Measurements from ENCODE around the gene TRIO. TPM values are rescaled to one million over a fixed set of nuclear protein-coding genes. Genes with fewer than 3 reads are reported as not detected.

TRIO gene
- total and polyA plus RNA-seq, 4 donors = 22.0 to 374 (median 191) TPM

DNA sequence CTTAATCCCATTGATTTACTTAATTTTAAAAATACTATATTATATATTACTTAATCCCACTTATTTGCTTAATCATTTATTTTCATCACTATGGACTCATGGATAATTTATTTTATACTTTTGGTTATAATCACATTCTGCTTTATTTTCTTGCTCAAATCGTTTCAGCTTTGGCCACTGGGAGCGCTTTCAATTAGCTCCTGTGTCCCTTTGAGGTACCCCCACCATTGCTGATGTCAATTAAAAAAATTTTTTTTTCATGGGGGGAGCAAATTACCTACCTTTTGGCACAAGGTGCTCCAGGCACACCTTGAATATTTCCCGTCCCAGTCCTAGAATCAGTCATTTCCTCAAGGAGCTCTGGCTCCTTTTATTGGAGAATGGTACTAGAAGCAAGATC is 1.4 kb upstream of the TRIO start:
- intact Hi-C loops (cut with DNase I) = loop anchor here (5.0 kb wide), 3 partner anchors 34 to 126 kb away; no protein-coding TSS in a partner anchor
- no peak overlapping the region for H3K4me3 ChIP-seq (ENCODE audit: low read length in 2 of 2)
- DNase-seq = no peak
- H3K9me3 ChIP-seq (ENCODE audit: control insufficient read depth, low read length) = no peaks in the 10 kb centered on the region
- ATAC-seq (ENCODE audit: low FRiP score) = no peak
- no peaks in the 10 kb centered on the region for H3K36me3 ChIP-seq (ENCODE audit: control insufficient read depth in 1 of 2, insufficient read depth in 2 of 2, low read length in 1 of 2)
- H3K4me1 ChIP-seq (ENCODE audit: control insufficient read depth in 1 of 2, insufficient read depth in 2 of 2, low read length in 2 of 2) = no peaks in the 10 kb centered on the region
- H3K27ac ChIP-seq (ENCODE audit: low read depth in 1 of 2, low read length in 2 of 2) = no peak overlapping the region
- WGBS, 2 donors = 90 to 96% methylated on average over 3 of the region's 3 CpGs
- no peaks in the 10 kb centered on the region for H3K27me3 ChIP-seq (ENCODE audit: control insufficient read depth in 1 of 2, insufficient read depth in 2 of 2, low read length in 1 of 2)

DNA sequence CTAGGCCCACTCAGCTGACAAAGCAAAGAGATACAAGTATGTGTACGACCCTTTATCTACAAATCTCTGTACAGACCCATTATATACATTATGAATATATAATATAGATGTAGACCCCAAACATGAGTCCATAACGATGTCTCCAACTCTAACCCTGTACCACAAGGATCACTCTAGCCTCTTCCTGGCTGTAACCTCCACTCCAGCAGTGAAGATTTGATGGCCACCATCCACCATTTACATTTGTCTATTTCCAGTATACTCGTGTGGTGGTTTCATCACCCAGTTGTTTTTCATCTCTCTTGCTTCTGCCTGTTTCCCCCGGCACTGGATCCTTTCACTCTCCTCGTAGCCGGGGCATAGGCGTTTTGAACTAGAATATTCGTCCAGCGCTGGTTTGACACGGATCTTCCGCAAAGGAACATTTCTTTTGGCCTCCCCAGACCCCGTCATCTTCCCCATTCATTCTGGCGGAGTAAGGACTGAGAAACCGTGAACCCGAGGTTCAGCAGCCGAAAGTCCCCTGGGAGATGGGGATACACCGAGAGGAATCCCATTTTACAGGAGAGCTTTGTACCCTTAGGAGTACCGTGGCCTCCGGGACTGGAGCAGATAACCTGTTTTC is 828 bp upstream of the TRIO start:
- peak overlapping the region in 1 of 2 donors; percentile 82 for H3K27ac ChIP-seq (ENCODE audit: low read depth in 1 of 2, low read length in 2 of 2)
- DNase-seq (no peak), ATAC-seq (ENCODE audit: low FRiP score) (no peak)
- no peaks in the 10 kb centered on the region for H3K36me3 ChIP-seq (ENCODE audit: control insufficient read depth in 1 of 2, insufficient read depth in 2 of 2, low read length in 1 of 2)
- no peaks in the 10 kb centered on the region for H3K27me3 ChIP-seq (ENCODE audit: control insufficient read depth in 1 of 2, insufficient read depth in 2 of 2, low read length in 1 of 2)
- H3K4me1 ChIP-seq (ENCODE audit: control insufficient read depth in 1 of 2, insufficient read depth in 2 of 2, low read length in 2 of 2) = peaks cover 0 to 3% of the 10 kb centered on the region in 2 donors
- 11 to 17% methylated on average over 19 of the region's 19 CpGs for WGBS, 2 donors
- H3K4me3 ChIP-seq (ENCODE audit: low read length in 2 of 2) = peak overlapping the region; percentile 64 to 75
- intact Hi-C loops (cut with DNase I) = loop anchor here (5.0 kb wide), 3 partner anchors 35 to 125 kb away; no protein-coding TSS in a partner anchor
- no peaks in the 10 kb centered on the region for H3K9me3 ChIP-seq (ENCODE audit: control insufficient read depth, low read length)

DNA sequence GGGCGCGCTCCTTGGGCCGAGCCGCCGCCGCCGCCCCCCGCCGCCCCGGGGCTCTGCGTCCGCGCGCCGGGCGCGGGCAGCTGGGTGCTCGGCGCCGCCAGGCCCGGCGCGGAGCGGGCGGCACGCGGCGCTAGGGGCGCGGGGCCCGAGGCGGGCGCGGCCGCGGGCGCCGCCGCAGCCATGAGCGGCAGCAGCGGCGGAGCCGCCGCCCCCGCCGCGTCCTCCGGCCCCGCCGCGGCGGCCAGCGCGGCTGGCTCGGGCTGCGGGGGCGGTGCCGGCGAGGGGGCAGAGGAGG is 351 bp downstream of the TRIO start:
- peak overlapping the region; percentile 64 to 75 for H3K4me3 ChIP-seq (ENCODE audit: low read length in 2 of 2)
- H3K36me3 ChIP-seq (ENCODE audit: control insufficient read depth in 1 of 2, insufficient read depth in 2 of 2, low read length in 1 of 2) = no peaks in the 10 kb centered on the region
- H3K27ac ChIP-seq (ENCODE audit: low read depth in 1 of 2, low read length in 2 of 2) = peak overlapping the region; percentile 78 to 81
- peaks cover 0 to 6% of the 10 kb centered on the region in 2 donors for H3K4me1 ChIP-seq (ENCODE audit: control insufficient read depth in 1 of 2, insufficient read depth in 2 of 2, low read length in 2 of 2)
- DNase-seq = no peak
- intact Hi-C loops (cut with DNase I) = loop anchor here (5.0 kb wide), 3 partner anchors 36 to 124 kb away; no protein-coding TSS in a partner anchor
- ATAC-seq (ENCODE audit: low FRiP score) = no peak
- 0 to 1% methylated on average over 14 to 59 of the region's 59 CpGs for WGBS, 2 donors
- H3K27me3 ChIP-seq (ENCODE audit: control insufficient read depth in 1 of 2, insufficient read depth in 2 of 2, low read length in 1 of 2) = no peaks in the 10 kb centered on the region
- no peaks in the 10 kb centered on the region for H3K9me3 ChIP-seq (ENCODE audit: control insufficient read depth, low read length)

DNA sequence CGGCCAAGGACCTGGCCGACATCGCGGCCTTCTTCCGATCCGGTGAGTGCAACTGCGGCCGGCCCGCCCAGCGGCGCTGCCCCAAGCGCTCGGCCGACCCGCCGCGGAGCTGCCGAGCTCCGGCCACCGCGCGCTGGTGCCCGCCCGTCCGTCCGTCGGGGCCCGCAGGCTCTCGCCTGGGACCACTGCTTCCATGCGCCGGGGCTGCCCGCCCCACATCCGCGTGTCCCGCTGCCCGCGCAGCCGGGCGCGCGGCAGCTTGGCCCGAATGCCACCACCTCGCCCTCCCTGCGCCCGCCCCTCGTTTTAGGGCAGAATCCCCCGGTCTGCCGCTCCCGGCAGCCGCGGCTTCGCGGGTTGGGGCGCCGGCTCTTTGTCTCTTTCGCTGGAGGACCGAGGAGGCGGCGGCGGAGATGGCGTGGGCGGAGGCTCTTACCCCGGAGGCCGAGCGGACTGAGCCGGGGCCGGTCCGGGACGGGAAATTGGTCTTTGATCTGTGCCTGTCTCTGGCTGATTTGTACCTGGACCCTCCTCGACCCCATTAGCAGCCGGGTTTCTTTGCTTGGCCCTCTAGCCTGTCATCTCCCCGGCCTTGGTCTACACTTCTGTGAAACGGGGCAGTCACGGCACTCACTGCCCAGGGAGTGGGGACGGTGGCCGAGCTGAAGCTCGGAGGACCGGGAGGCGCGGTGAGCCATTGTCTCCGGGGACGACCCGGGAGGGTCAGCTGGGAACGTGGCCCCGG is 871 bp downstream of the TRIO start:
- Histone ChIP-seq H3K27me3 (ENCODE audit: control insufficient read depth in 1 of 2, insufficient read depth in 2 of 2, low read length in 1 of 2) (no peaks in the 10 kb centered on the region), H3K4me3 (ENCODE audit: low read length in 2 of 2) (peak overlapping the region; percentile 64 to 75), H3K9me3 (ENCODE audit: control insufficient read depth, low read length) (no peaks in the 10 kb centered on the region), H3K27ac (ENCODE audit: low read depth in 1 of 2, low read length in 2 of 2) (peak overlapping the region; percentile 78 to 81), H3K36me3 (ENCODE audit: control insufficient read depth in 1 of 2, insufficient read depth in 2 of 2, low read length in 1 of 2) (no peaks in the 10 kb centered on the region), H3K4me1 (ENCODE audit: control insufficient read depth in 1 of 2, insufficient read depth in 2 of 2, low read length in 2 of 2) (peaks cover 0 to 6% of the 10 kb centered on the region in 2 donors)
- intact Hi-C loops (cut with DNase I) = loop anchor here (1.0 to 5.0 kb wide), 6 partner anchors 37 to 126 kb away; no protein-coding TSS in a partner anchor
- ATAC-seq (ENCODE audit: low FRiP score) (peak; percentile 1), DNase-seq (peak; percentile 73 to 87)
- WGBS, 2 donors = 0 to 1% methylated on average over 48 to 85 of the region's 85 CpGs

DNA sequence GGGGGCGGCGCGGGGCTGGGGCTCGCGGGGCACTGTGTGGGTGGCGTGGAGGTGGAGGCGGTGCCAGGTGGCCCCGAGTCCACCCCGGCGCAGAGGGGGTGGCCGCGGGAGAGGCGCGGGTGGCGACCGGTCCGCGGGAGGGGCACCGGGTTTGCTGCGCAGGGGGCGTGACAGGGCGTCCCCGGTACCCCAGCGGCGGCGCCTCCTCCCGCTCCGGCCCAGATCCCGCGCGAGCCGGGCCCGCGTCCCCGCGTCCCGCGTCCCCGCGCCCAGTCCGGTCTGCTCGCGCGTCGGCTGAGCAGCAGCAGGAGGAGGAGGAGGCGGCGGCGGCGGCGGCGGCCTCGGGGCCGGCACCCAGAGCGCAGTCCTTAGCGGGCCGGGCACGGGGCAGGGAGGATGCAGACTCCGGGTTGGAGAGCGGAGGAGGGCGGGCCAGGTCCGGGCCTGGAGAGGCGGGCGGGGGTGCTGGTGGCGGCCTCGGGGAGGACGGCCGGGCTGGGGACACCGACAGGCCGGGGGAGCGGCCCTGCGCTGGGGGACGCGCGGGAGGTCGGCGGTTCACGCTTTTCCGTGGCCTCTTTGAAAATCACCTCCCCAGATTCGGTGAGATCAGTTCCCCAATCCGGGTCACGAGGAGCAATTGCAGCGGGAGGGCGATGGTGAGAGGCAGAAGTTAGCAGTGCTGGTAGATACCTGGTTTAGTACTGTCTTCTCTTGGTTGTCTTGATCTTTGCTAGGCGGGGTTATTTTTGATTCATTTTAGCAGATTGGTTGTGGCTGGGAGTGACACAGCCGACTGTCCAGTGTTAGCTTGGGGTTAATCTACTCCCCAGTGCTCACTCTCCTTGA is 1.7 kb downstream of the TRIO start:
- H3K27ac ChIP-seq (ENCODE audit: low read depth in 1 of 2, low read length in 2 of 2) = peak overlapping the region; percentile 78 to 81
- peak overlapping the region; percentile 64 to 75 for H3K4me3 ChIP-seq (ENCODE audit: low read length in 2 of 2)
- H3K9me3 ChIP-seq (ENCODE audit: control insufficient read depth, low read length) = no peaks in the 10 kb centered on the region
- DNase-seq (peak; percentile 72 to 89), ATAC-seq (ENCODE audit: low FRiP score) (peak; percentile 64)
- intact Hi-C loops (cut with DNase I) = loop anchor here (1.0 to 5.0 kb wide), 6 partner anchors 38 to 125 kb away; no protein-coding TSS in a partner anchor
- no peaks in the 10 kb centered on the region for H3K36me3 ChIP-seq (ENCODE audit: control insufficient read depth in 1 of 2, insufficient read depth in 2 of 2, low read length in 1 of 2)
- peaks cover 0 to 12% of the 10 kb centered on the region in 2 donors for H3K4me1 ChIP-seq (ENCODE audit: control insufficient read depth in 1 of 2, insufficient read depth in 2 of 2, low read length in 2 of 2)
- 0 to 1% methylated on average over 61 to 85 of the region's 85 CpGs for WGBS, 2 donors
- H3K27me3 ChIP-seq (ENCODE audit: control insufficient read depth in 1 of 2, insufficient read depth in 2 of 2, low read length in 1 of 2) = no peaks in the 10 kb centered on the region

DNA sequence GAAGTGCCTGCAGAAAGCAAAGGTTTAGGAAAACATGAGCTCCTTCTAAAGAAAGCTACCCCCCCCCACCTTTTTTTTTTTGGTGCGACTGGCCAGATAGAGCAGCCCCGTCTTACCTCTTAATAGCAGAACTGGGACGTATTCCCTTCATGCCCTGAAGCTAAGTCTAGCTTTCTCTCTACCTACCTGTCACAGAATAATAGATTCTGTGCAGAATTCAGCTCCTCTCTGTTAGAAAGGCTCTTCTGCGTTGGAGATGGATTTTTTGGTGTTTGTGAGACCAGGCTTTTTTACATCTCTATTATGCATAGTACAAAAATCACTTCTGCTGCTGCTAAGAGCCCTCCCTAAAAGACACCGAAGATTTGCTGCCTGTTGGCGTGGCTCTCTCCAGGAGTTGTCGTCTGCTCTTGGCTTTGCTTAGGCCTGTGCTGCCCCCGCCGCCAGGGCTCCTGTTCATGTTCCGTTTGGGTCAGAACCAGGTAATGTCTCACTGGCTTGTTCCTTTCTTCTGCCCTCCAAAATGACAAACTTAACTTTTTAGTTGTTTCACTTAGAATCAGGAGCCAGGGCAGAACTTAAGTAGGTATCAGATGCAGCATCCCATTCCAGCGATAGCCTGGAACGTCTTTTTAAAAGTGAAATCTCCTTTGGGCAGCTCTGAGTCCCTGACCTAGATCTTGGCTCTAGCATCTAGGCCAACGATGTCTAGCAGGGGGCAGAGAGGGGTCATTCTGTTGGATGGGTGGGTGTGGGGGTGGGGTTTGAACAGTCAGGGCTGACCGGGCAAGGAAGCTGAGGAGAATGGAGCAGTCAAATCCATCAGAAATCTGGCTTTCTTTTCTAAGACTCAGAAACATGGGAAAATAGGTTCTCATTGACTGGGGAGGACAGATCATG is 2.5 kb downstream of the TRIO start:
- no peaks in the 10 kb centered on the region for H3K36me3 ChIP-seq (ENCODE audit: control insufficient read depth in 1 of 2, insufficient read depth in 2 of 2, low read length in 1 of 2)
- ATAC-seq (ENCODE audit: low FRiP score) (no peak), DNase-seq (no peak)
- peak overlapping the region; percentile 7 to 78 for H3K27ac ChIP-seq (ENCODE audit: low read depth in 1 of 2, low read length in 2 of 2)
- H3K4me3 ChIP-seq (ENCODE audit: low read length in 2 of 2) = peak overlapping the region; percentile 64 to 75
- no peaks in the 10 kb centered on the region for H3K9me3 ChIP-seq (ENCODE audit: control insufficient read depth, low read length)
- peaks cover 0 to 12% of the 10 kb centered on the region in 2 donors for H3K4me1 ChIP-seq (ENCODE audit: control insufficient read depth in 1 of 2, insufficient read depth in 2 of 2, low read length in 2 of 2)
- 4 to 6% methylated on average over 14 of the region's 14 CpGs for whole genome bisulfite sequencing, 2 donors
- intact Hi-C loops (cut with DNase I) = loop anchor here (2.0 kb wide), 2 partner anchors 39 to 45 kb away; no protein-coding TSS in a partner anchor
- no peaks in the 10 kb centered on the region for H3K27me3 ChIP-seq (ENCODE audit: control insufficient read depth in 1 of 2, insufficient read depth in 2 of 2, low read length in 1 of 2)

DNA sequence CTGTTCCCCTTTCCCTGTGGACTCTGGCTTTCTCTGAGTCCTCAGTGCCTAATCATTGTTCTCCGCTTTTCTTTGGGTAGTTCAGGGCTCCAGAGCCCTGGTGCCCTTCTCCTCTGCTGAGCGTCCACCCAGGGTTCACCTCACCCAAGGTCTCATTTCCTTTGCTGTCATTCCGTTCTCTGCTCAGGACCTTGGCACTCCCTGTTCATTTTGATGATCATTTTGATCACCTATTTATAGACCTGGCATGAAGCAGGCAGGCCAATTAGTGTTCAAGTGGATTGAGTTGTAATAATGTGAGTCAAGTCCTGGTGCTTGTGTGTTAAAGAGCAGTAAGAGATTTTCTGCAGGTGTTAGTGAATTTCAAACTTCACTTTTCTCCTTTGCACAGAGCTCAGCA is 3.6 kb downstream of the TRIO start:
- WGBS, 2 donors = 41 to 49% methylated on average over 3 of the region's 3 CpGs
- Histone ChIP-seq H3K36me3 (ENCODE audit: control insufficient read depth in 1 of 2, insufficient read depth in 2 of 2, low read length in 1 of 2) (no peaks in the 10 kb centered on the region), H3K27me3 (ENCODE audit: control insufficient read depth in 1 of 2, insufficient read depth in 2 of 2, low read length in 1 of 2) (no peaks in the 10 kb centered on the region), H3K27ac (ENCODE audit: low read depth in 1 of 2, low read length in 2 of 2) (peak overlapping the region; percentile 2 to 7), H3K9me3 (ENCODE audit: control insufficient read depth, low read length) (no peaks in the 10 kb centered on the region), H3K4me1 (ENCODE audit: control insufficient read depth in 1 of 2, insufficient read depth in 2 of 2, low read length in 2 of 2) (peaks cover 0 to 12% of the 10 kb centered on the region in 2 donors), H3K4me3 (ENCODE audit: low read length in 2 of 2) (no peak overlapping the region)
- no peak for DNase-seq
- no peak for ATAC-seq (ENCODE audit: low FRiP score)
- intact Hi-C loops (cut with DNase I) = no loop called here

DNA sequence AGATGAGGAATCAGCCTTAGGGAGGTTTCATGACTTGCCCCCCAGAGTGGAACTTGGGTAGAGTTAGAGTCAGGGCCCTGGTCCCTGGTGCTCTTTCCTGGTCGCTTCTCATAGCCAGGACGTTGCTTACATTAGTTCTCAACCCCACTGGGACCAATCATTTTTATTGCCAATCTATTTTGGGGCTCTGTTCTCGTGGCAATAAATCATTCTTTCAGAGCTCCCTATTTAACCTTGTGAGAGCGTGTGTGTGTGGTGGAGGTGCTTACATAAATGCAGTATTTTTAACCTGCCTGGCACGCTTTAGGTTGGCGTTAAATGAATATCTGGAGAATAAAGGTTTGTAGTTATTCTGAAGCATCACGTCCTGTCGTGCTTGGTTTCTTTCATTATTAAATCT is 4.1 kb downstream of the TRIO start:
- H3K27ac ChIP-seq (ENCODE audit: low read depth in 1 of 2, low read length in 2 of 2) = no peak overlapping the region
- H3K4me3 ChIP-seq (ENCODE audit: low read length in 2 of 2) = peak overlapping the region in 1 of 2 donors; percentile 10
- H3K4me1 ChIP-seq (ENCODE audit: control insufficient read depth in 1 of 2, insufficient read depth in 2 of 2, low read length in 2 of 2) = peaks cover 0 to 12% of the 10 kb centered on the region in 2 donors

More for the DNA sequence above, 4.1 kb downstream of the TRIO start:
- intact Hi-C loops (cut with DNase I) = no loop called here
- ATAC-seq (ENCODE audit: low FRiP score) (no peak), DNase-seq (no peak)
- Histone ChIP-seq H3K27me3 (ENCODE audit: control insufficient read depth in 1 of 2, insufficient read depth in 2 of 2, low read length in 1 of 2) (no peaks in the 10 kb centered on the region), H3K9me3 (ENCODE audit: control insufficient read depth, low read length) (no peaks in the 10 kb centered on the region), H3K36me3 (ENCODE audit: control insufficient read depth in 1 of 2, insufficient read depth in 2 of 2, low read length in 1 of 2) (no peaks in the 10 kb centered on the region)
- WGBS, 2 donors = 14 to 15% methylated on average over 8 of the region's 8 CpGs

Data from aorta (tissue), 5 donors.